GM10847 (cell line): ENCODE measurements around the gene OR5H6.

Experiments
- POLR2A ChIP-seq: IDR thresholded peaks from 2 replicates; pipeline ENCODE4 v1.6.1; 2011; ENCODE audit not compliant: insufficient read length; ENCODE audit errors: extremely low read depth

The OR5H6 gene

GRCh38 chr3:98291332-98291957 is 27.4 kb downstream of the OR5H6 start:
- no peak for TF ChIP-seq POLR2A
